Choroid plexus epithelial cell (primary cell): Measurements from ENCODE around the gene MAP4.

Experiments used
- DNase-seq: peaks from one replicate; pipeline ENCODE4 v3.0.0-alpha.2; 2010; ENCODE audit warnings: low read depth
- H3K4me3 ChIP-seq: 2 replicates; pipeline ENCODE4 v1.5.1; 2011; ENCODE audit warnings: low read depth, mild to moderate bottlenecking, control low read depth, low read length, moderate library complexity
- CTCF ChIP-seq: conservative IDR thresholded peaks from 2 replicates; pipeline ENCODE4 v1.5.1; 2011; ENCODE audit warnings: low read depth, mild to moderate bottlenecking, control low read depth, inconsistent platforms, low read length, moderate library complexity

The MAP4 gene

DNA sequence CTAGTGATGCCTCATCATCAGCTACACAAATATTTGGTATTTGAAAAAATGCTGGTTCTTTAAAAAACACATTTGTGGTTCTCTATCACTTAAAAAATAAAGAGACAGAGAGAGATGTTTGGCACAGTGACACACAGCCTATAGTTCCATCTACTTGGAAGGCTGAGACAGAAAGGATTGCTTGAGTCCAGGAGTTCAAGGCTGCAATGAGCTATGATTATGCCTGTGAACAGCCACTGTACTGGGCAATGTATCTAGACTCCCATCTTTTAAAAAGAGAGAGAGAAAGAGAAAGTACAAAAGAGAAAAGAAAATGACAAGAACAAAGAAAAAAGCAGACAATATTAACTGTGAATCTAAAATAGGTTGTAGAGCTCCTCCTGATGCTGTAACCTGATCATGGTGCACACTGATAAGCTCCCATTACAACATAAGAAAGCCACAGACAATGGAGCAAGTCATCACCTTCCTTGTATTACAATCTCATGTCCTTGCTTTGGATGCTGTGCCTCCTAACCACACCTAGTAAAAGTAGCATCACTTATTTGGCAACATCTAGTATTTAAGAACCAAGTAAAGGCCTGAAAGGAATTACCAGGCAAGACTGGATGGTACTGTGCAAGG, 31.7 kb upstream of the MAP4 start:
- H3K4me3 ChIP-seq, result no peak overlapping the region
- no peak for TF ChIP-seq CTCF
- DNase-seq, result peak; percentile 65

DNA sequence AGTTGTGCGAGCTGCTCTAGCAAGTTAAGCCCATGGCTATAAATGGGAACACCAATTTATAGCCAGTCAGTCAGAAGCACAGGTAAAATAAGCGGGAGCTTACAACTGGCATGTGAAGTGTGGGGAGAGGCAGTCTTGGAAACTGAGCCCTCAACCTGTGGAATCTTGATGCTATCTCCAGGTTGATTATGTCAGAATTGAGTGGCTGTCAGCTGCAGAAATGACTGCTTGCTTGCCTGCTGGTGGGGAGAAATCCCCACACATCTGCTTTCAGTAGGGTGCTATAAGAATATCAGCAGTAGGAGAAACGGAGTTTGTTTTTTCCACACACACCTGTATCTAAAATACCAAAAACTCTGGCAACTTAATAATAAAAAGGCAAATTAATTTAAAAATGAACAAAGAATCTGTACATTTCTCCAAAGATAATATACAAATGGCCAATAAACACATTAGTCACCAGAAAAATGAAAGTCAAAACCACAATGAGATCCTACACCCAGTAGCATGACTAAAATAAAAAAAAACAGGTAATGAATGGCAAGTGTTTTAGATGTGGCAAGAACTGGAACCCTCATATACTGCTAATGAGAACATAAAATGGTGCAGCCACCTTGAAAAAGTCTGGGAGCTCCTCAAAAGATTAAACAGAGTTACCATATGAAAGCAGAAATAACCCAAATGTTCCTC, 26.0 kb upstream of the MAP4 start:
- peak; percentile 46 for DNase-seq
- TF ChIP-seq CTCF, result no peak
- H3K4me3 ChIP-seq, result no peak overlapping the region

GRCh38 chr3:48039487-48040190, 23.4 kb upstream of the MAP4 start:
- peak; percentile 82 for DNase-seq
- no peak for TF ChIP-seq CTCF
- no peak overlapping the region for H3K4me3 ChIP-seq

GRCh38 chr3:48038971-48039481, 22.8 kb upstream of the MAP4 start:
- TF ChIP-seq CTCF, result no peak
- no peak overlapping the region for H3K4me3 ChIP-seq
- peak; percentile 28 for DNase-seq

GRCh38 chr3:48034000-48034516, 17.8 kb upstream of the MAP4 start:
- no peak overlapping the region for H3K4me3 ChIP-seq
- TF ChIP-seq CTCF, result no peak
- DNase-seq, result peak; percentile 78

- TF ChIP-seq CTCF, result no peak
- no peak overlapping the region for H3K4me3 ChIP-seq
- no peak for DNase-seq
These were observed 14.0 kb upstream of the MAP4 start for GRCh38 chr3:48030188-48030587.
